Amygdala (tissue), 56 donors: Measurements from ENCODE around the gene ZNF138.

ENCODE experiments used
- DNase-seq, 56 donors: peaks; one replicate each; lab custom pipeline; 2025; lab: John Stamatoyannopoulos, UW

The ZNF138 gene

GRCh38 chr7:64874562-64875250 lies 80.5 kb downstream of the ZNF138 start:
- DNase-seq = no peak

DNA sequence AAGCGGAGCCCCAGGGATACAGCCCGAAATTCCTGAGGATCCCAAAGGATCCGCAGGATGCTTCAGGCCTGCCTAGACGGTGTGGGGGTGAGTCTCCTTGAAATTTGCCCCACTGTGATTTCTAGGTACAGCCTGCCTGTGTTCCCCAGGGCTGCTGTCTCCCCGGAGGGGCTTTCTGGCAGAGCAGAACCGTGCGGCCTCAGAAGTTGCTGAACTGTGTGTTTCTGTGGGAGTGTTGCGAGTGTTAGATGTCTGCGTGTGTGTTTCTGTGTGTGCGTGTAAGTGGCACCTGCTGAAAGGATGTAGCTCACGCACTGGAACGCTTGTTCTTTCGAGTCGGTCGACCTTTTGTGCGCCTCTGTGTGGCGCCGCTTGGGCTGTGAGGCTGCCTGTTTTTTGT lies 81.0 kb downstream of the ZNF138 start:
- DNase-seq = no peak

DNA sequence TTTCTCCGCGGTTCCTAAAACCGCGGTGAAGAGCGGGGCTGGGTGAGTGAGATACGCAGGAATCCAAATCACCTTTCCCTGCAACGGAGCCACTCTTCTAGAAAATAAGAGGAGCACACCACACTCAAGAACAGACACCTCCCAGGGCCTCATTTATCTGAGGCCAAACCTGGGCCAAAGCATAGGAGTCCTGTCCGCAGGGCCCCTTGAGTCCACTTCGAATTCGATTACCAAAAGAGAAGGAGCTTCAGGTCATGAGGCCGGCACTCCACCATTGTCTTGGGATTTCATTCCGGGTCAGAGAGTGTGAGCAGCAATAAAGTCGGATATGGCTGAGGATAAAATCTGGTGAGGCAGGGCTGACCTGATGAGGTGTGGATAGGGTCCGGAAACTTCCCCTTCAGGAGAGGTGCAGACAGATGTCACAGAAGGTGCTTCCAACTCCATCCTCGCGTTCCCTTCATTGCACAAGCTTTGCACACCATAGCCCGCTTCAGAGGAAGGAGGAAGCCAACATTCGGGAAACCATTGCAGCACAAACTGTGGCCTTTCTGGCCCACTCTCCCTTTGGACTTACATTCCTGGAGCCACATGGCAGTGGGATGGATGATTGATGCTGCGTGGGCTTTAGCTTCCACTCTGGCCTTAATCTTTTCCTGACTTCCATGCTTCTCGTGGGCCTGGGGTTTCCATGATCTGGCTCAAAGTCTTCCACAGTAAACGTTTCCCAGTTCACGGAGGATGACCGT lies 81.6 kb downstream of the ZNF138 start:
- DNase-seq = no peak

GRCh38 chr7:64876792-64877713 lies 82.8 kb downstream of the ZNF138 start:
- peak in 54 of 56 donors; percentile 9 to 83 (median 52) for DNase-seq

DNA sequence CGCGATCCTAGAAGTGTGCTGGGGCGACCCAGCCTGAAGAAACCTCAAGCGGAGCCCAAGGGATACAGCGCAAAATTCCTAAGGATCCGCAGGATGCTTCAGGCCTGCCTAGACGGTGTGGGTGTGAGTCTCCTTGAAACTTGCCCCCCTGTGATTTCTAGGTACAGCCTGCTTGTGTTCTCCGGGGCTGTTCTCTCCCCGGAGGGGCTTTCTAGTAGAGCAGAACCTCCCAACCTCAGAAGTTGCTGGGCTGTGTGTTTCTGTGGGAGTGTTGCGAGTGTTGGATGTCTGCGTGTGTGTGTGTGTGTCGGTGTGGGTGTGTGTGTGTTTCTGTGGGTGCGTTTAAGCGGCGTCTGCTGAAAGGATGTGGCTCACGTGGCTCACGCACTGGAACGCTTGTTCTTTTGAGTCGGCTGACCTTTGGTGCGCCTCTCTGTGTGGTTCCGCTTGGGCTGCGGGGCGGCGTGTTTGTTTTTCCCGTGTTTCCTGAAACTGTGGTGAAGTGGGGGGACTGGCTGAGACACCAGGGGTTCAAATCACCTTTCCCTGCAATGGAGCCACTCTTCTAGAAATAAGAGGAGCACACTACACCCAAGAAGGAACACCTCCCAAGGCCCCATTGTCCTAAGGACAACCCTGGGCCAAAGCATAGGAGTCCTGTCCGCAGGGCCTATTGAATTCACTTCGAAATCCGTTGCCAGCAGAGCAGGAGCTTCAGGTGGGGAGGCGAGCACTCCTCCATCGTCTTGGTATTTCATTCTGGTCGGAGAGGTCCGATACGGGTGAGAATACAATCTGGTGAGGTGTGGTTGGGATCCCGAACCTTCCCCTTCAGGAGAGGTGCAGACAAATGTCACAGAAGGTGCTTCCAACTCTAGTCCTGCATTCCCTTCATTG lies 83.7 kb downstream of the ZNF138 start:
- no peak for DNase-seq

DNA sequence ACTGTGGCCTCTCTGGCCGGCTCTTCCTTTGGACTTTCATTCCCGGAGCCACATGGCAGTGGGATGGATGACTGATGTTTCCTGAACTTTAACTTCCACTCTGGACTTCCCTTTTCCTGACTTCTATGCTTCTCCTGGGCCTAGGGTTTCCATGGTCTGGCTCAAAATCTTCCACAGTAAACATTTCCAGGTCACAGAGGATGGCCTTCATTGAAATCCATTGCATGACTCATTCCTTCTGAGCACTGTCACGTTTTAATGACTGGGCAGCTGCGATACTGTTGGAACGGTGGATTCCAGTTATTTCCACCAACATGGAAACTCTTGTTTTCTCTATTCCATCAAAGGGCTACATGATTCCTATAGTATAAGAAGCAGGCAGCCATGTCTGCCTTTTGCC lies 84.5 kb downstream of the ZNF138 start:
- no peak for DNase-seq

GRCh38 chr7:64879086-64879730 lies 85.0 kb downstream of the ZNF138 start:
- DNase-seq = no peak

- no peak for DNase-seq
Observed at GRCh38 chr7:64879800-64880199, 85.6 kb downstream of the ZNF138 start.

DNA sequence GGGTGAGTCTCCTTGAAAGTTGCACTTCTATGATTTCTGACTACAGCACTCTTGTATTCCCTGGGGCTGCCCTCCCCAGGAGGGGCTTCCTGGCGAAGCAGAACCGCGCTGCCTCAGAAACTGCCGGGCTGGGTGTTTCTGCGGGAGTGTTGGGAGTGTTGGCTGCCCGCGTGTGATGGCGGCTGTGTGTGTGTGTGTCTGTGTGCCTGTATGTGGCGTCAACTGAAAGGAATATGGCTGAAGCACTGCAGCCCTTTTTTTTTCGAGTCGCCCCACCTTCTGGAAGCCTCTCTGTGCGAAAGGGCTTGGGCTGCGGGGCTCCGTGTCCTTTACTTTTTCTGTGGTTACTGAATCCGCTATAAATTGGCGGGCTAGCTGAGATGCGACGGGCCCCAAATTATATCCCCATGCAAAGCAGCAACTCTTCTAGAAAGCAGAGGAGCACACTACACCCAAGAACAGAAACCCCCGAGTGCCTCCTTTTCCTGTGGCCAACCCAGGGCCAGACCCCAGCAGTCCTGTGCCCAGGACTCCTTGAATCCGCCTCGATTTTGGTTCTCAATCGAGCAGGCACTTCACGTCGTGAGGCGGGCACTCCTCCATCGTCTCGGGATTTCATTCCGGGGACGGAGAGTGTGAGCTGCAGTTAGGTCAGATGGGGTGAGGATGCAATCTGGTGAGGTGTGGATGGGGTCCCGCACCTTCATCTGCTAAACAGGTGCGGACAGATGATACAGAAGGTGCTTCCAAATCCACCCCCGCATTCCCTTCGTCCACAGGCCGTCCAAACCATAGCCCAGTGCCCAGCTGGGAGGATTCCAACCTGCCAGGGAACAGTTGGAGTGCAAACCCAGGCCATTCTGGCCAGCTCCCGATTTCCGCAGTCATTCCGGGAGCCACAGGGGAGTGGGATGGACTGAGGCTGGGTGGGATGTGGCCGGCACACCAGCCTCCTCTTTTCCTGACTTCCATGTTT lies 86.4 kb downstream of the ZNF138 start:
- no peak for DNase-seq

DNA sequence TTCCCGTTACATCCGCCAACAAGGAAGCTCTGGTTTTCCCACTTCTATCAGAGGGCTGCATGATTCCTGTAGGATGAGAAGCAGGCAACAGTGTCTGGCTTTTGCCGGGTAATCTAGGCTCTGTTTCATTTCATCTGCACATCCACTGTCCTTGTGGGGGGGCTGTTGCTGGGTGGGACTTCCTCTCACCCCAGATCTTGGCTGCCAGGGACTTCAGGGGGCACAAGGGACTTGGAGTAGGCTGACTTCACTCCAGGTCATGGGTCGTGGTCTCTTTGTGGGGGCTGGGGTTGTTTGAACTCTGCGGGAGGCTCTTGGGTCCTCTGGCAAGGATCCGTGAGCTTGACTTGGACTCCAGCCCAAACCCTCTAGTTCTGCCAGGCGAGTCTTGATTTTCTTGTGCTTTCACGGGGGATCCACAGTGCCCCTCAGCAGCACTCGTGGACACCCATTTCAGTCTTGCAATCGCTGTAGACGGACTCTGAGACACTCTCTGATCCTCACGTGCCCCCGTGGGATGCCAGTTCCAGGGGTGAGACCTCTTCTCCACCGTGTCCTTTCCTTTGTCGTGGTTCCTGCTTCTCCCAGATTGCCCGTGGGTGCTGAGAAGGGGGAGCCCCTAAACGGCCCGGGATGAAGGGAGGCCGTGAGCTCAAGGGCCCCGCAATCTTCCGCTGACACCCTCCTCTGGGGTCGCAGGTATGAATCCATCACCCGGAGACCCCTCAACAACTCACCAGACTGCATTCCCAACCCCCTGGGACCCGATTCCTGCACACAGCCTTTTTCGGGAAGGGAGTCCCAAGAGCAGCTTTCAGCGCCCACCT lies 87.4 kb downstream of the ZNF138 start:
- DNase-seq = no peak

DNA sequence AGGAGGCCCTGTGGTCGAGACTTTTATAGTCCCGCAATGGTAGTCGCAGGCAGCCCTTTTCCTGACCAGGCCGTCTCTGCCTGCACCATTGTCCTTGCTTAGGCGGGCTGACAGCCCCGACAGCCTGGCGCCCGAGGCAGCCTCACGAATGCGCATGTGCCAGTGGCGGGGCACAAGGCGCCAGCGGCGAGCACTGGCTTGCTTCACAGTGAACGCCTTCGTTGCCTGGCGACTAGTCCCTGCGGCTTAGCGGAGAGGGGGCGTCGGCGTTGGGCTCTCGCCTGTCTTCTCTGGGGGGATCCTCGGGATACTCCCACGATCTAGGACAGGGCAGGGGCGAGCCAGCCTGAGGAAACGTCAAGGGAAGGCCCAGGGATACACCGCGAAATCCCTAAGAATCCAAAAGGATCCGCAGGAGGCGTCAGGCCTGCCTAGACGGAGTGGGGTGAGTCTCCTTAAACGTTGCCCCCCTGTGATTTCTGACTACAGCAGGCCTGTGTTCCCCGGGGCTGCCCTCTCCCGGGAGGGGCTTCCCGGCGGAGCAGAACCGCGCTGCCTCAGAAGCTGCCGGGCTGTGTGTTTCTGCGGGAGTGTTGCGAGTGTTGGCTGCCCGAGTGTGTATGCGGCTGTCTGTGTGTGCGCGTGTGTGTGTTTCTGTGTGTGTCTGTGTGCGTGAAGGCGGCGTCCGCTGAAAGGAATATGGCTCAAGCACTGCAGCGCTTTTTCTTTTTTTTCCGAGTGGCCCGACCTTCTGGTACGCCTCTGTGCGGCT lies 88.3 kb downstream of the ZNF138 start:
- peak in 44 of 56 donors; percentile 9 to 80 (median 51) for DNase-seq
